H1 (cell line): ENCODE results near the gene VWA1. TPM values are rescaled to one million over a fixed set of nuclear protein-coding genes. Genes with fewer than 3 reads are reported as not detected.

Experiments
- CTCF ChIA-PET: fragments of 300-600 bp; sonication (Branson Sonifier 250); formaldehyde crosslinking; loops from one replicate; lab custom pipeline; 2021; ENCODE audit not compliant: partially characterized antibody; lab: Charles Lee
- POLR2A ChIA-PET: fragments of 300-600 bp; sonication (Branson Sonifier 250); formaldehyde crosslinking; loops from one replicate; lab custom pipeline; 2021; ENCODE audit warnings: inconsistent platforms; ENCODE audit not compliant: partially characterized antibody; lab: Charles Lee
- DNase-seq, 2 experiments: peaks; one replicate each; pipeline versions ENCODE4 v3.0.0 to v3.0.0-alpha.2; 2010 to 2022; ENCODE audit warnings: low spot score in 2 of 2, low read depth in 1 of 2, mixed read lengths in 1 of 2
- FAIRE-seq: peaks from 2 replicates; lab custom pipeline; 2011; peaks lifted over from hg19 to GRCh38; lab: Jason Lieb, UNC
- H2AFZ ChIP-seq: 2 replicates; pipeline ENCODE4 v1.8.1; 2012; ENCODE audit warnings: low read length, inconsistent platforms
- H2AK5ac ChIP-seq: 2 replicates; pipeline ENCODE4 v1.6.1; 2013; ENCODE audit warnings: low read depth, low read length
- H2BK120ac ChIP-seq: replicated peaks from 2 replicates; pipeline ENCODE3; 2013; ENCODE audit warnings: low read depth, low read length, inconsistent platforms
- H2BK12ac ChIP-seq: 2 replicates; pipeline ENCODE4 v1.6.1; 2013; ENCODE audit warnings: low read depth, low read length
- H2BK15ac ChIP-seq: 2 replicates; pipeline ENCODE4 v1.6.1; 2013; ENCODE audit warnings: low read length
- H2BK20ac ChIP-seq: 2 replicates; pipeline ENCODE4 v1.6.1; 2013; ENCODE audit warnings: low read length
- H2BK5ac ChIP-seq: 2 replicates; pipeline ENCODE4 v1.6.1; 2013; ENCODE audit warnings: low read depth, low read length
- H3K14ac ChIP-seq: 2 replicates; pipeline ENCODE4 v1.6.1; 2013; ENCODE audit warnings: inconsistent platforms; ENCODE audit not compliant: insufficient read length
- H3K18ac ChIP-seq: 2 replicates; pipeline ENCODE4 v1.6.1; 2013; ENCODE audit warnings: low read length; ENCODE audit errors: extremely low read depth
- H3K23ac ChIP-seq: 2 replicates; pipeline ENCODE4 v1.6.1; 2013; ENCODE audit warnings: inconsistent platforms; ENCODE audit not compliant: insufficient read length
- H3K23me2 ChIP-seq: 2 replicates; pipeline ENCODE4 v1.6.1; 2013; ENCODE audit warnings: low read depth, low read length
- H3K27ac ChIP-seq: 2 replicates; pipeline ENCODE4 v1.6.1; 2011; ENCODE audit warnings: low read depth, low read length, inconsistent platforms
- H3K27me3 ChIP-seq, 4 experiments: replicated peaks in 1 of 4; 1 replicate in 1 of 4; 2 replicates in 3 of 4; pipeline versions ENCODE4 v1.6.1 to v1.8.1; 2011 to 2013; ENCODE audit warnings: low read length in 3 of 4, mild to moderate bottlenecking in 3 of 4, inconsistent platforms in 2 of 4, mixed read lengths in 2 of 4, moderate library complexity in 1 of 4; ENCODE audit not compliant: control insufficient read depth in 3 of 4, insufficient read depth in 3 of 4; ENCODE audit errors: extremely low read depth in 1 of 4
- H3K36me3 ChIP-seq, 4 experiments: 2 replicates each; pipeline versions ENCODE4 v1.6.1 to v1.8.1; 2011 to 2013; ENCODE audit warnings: mild to moderate bottlenecking in 4 of 4, low read length in 3 of 4, moderate library complexity in 2 of 4, control low read depth in 1 of 4, inconsistent platforms in 1 of 4; ENCODE audit not compliant: insufficient read depth in 4 of 4, control insufficient read depth in 2 of 4
- H3K4ac ChIP-seq: replicated peaks from 2 replicates; pipeline ENCODE3; 2013; ENCODE audit warnings: low read length, low read depth, mixed read lengths, inconsistent platforms; ENCODE audit not compliant: insufficient read length
- H3K4me1 ChIP-seq, 4 experiments: replicated peaks in 1 of 4; 1 replicate in 1 of 4; 2 replicates in 3 of 4; pipeline versions ENCODE4 v1.6.1 to v1.8.1; 2011 to 2013; ENCODE audit warnings: low read length in 3 of 4, inconsistent platforms in 2 of 4, mixed read lengths in 1 of 4; ENCODE audit not compliant: insufficient read depth in 4 of 4, control insufficient read depth in 3 of 4
- H3K4me2 ChIP-seq, 2 experiments: 2 replicates each; pipeline versions ENCODE4 v1.6.1 to v1.8.1; 2011 to 2013; ENCODE audit warnings: low read depth in 2 of 2, low read length in 2 of 2, control low read depth in 1 of 2, inconsistent platforms in 1 of 2, mild to moderate bottlenecking in 1 of 2; ENCODE audit not compliant: insufficient read depth in 1 of 2
- H3K4me3 ChIP-seq, 4 experiments: fragments of 200-600, 300-600 bp in 1 of 4; sonication (generic), shearing (Covaris generic), sonication (Bioruptor Twin) in 1 of 4; 2 replicates each; pipeline versions ENCODE4 v1.5.1 to v1.8.1; 2011 to 2016; ENCODE audit warnings: low read length in 4 of 4, low read depth in 3 of 4, control low read depth in 2 of 4, inconsistent platforms in 2 of 4, mild to moderate bottlenecking in 2 of 4, mixed read lengths in 1 of 4, moderate library complexity in 1 of 4; ENCODE audit not compliant: insufficient read depth in 2 of 4; ENCODE audit errors: extremely low read depth in 1 of 4
- H3K56ac ChIP-seq: replicated peaks from 2 replicates; pipeline ENCODE3; 2013; ENCODE audit warnings: low read depth, mild to moderate bottlenecking, mixed read lengths, low read length, inconsistent platforms; ENCODE audit not compliant: insufficient read length
- H3K79me1 ChIP-seq: 2 replicates; pipeline ENCODE4 v1.6.1; 2013; ENCODE audit warnings: low read depth, low read length, control low read depth
- H3K79me2 ChIP-seq, 2 experiments: 2 replicates each; pipeline versions ENCODE4 v1.6.1 to v1.8.1; 2012 to 2013; ENCODE audit warnings: low read length in 2 of 2, mild to moderate bottlenecking in 2 of 2, inconsistent platforms in 1 of 2; ENCODE audit not compliant: insufficient read depth in 2 of 2, control insufficient read depth in 1 of 2
- H3K9ac ChIP-seq, 4 experiments: replicated peaks in 1 of 4; 1 replicate in 1 of 4; 2 replicates in 3 of 4; pipeline versions ENCODE4 v1.6.1 to v1.8.1; 2011 to 2013; ENCODE audit warnings: low read depth in 3 of 4, low read length in 3 of 4, control low read depth in 2 of 4, mild to moderate bottlenecking in 2 of 4, moderate library complexity in 2 of 4, inconsistent platforms in 1 of 4; ENCODE audit errors: extremely low read depth in 1 of 4
- H3K9me3 ChIP-seq, 2 experiments: 2 replicates each; pipeline versions ENCODE4 v1.6.1 to v1.8.1; 2012 to 2013; ENCODE audit warnings: mild to moderate bottlenecking in 2 of 2, moderate library complexity in 2 of 2, control low read depth in 1 of 2, inconsistent platforms in 1 of 2, low read depth in 1 of 2, low read length in 1 of 2, mixed read lengths in 1 of 2; ENCODE audit not compliant: insufficient read depth in 2 of 2
- H4K20me1 ChIP-seq, 2 experiments: replicated peaks in 1 of 2; 2 replicates each; pipeline versions ENCODE3 to v1.8.1; 2011 to 2013; ENCODE audit warnings: inconsistent platforms in 2 of 2, low read length in 2 of 2, mild to moderate bottlenecking in 1 of 2; ENCODE audit not compliant: insufficient read depth in 2 of 2, control insufficient read depth in 1 of 2
- H4K5ac ChIP-seq: 2 replicates; pipeline ENCODE4 v1.6.1; 2013; ENCODE audit warnings: low read length, low read depth, mixed read lengths, inconsistent platforms; ENCODE audit not compliant: insufficient read length
- H4K8ac ChIP-seq: 2 replicates; pipeline ENCODE4 v1.8.0; 2013; ENCODE audit warnings: mild to moderate bottlenecking, moderate library complexity, low read length, inconsistent platforms; ENCODE audit not compliant: insufficient read depth; ENCODE audit errors: extremely low read depth
- H4K91ac ChIP-seq: replicated peaks from 2 replicates; pipeline ENCODE3; 2013; ENCODE audit warnings: low read length, mixed read lengths, inconsistent platforms; ENCODE audit not compliant: insufficient read length
- CHD2 ChIP-seq: IDR thresholded peaks from 2 replicates; pipeline ENCODE4 v1.6.1; 2012; ENCODE audit warnings: low read length, improper control_type of control experiment
- HDAC6 ChIP-seq: IDR thresholded peaks from one replicate; pipeline ENCODE4 v1.7.1; 2012; ENCODE audit warnings: low read depth, mild to moderate bottlenecking, inconsistent platforms, low read length, moderate library complexity
- TCF12 ChIP-seq: IDR thresholded peaks from 2 replicates; pipeline ENCODE4 v1.6.1; 2011; ENCODE audit warnings: low read depth, mild to moderate bottlenecking, low read length
- WGBS, 2 experiments: shearing (Covaris generic) in 1 of 2; methylation state at CpG; one replicate each; pipeline versions ENCODE4 v1.1.6 to v1.1.7; 2013 to 2015; ENCODE audit warnings: low lambda C conversion rate in 2 of 2, mixed read lengths in 2 of 2, inconsistent platforms in 1 of 2, low coverage in 1 of 2, missing lambda C conversion rate in 1 of 2; ENCODE audit not compliant: insufficient replicate concordance in 2 of 2, insufficient coverage in 1 of 2, insufficient read length in 1 of 2; ENCODE audit errors: extremely low coverage in 1 of 2, missing lambda C conversion rate in 1 of 2; 5-methylcytosine and 5-hydroxymethylcytosine counted together
- polyA plus RNA-seq, 7 experiments: library from polyadenylated mRNA; depleted of rRNA in 3 of 7; stranded (reverse) in 5 of 7; unstranded in 2 of 7; fragments of >200 nt in 5 of 7; fragments of 200-250 nt in 2 of 7; gene quantifications; 1 replicate in 5 of 7; 2 replicates in 1 of 7; 4 replicates in 1 of 7; pipeline versions ENCODE4 v1.2.1 to v1.2.3, GENCODE V29; 2011 to 2013; ENCODE audit warnings: missing spikeins in 2 of 7, mixed read lengths in 2 of 7
- total RNA-seq: library from RNA; stranded (reverse); fragmentation: NEBNext Ultra II Directional; extraction: Animal tissue kit (Norgen Biotek cat#: 25700); gene quantifications from 2 replicates; pipeline ENCODE4 v1.2.1, GENCODE V29; 2021

Gene VWA1
- total and polyA plus RNA-seq, 2 of the 8 experiments (the other 6 are each of a cell fraction or from before 2014, with no cell fraction given), result 16.0 to 36.6 TPM

- no peak overlapping the region for H3K56ac ChIP-seq
- no peaks in the 10 kb centered on the region for H3K4me1 ChIP-seq
- no peak overlapping the region for H4K91ac ChIP-seq
- no peak overlapping the region for H3K9ac ChIP-seq
- no peak for FAIRE-seq
- H3K9me3 ChIP-seq, result no peaks in the 10 kb centered on the region
- H2BK20ac ChIP-seq, result no peak overlapping the region
- TF ChIP-seq HDAC6, result no peak
- TF ChIP-seq CHD2, result no peak
- TF ChIP-seq TCF12, result no peak
- no peak overlapping the region for H3K4me3 ChIP-seq
- H3K4ac ChIP-seq, result no peak overlapping the region
- 91% methylated on average over 7 of the region's 7 CpGs; no CpG with 5 or more reads in 1 of the 2 experiments for WGBS, 2 experiments
- H3K79me2 ChIP-seq, result no peaks in the 10 kb centered on the region
- H4K20me1 ChIP-seq, result no peaks in the 10 kb centered on the region
- no peak overlapping the region for H3K27ac ChIP-seq
- H3K23me2 ChIP-seq, result no peaks in the 10 kb centered on the region
- H4K8ac ChIP-seq, result no peak overlapping the region
- POLR2A ChIA-PET, result interaction anchor here (0.8 to 3.8 kb wide), 4 partner anchors 22 to 79 kb away, joined by 3 to 10 read pairs (median 4); partner anchors contain the start of gene MRPL20
- H2BK15ac ChIP-seq, result no peak overlapping the region
- H2BK120ac ChIP-seq, result no peak overlapping the region
- H3K14ac ChIP-seq, result no peak overlapping the region
- H3K27me3 ChIP-seq, result no peaks in the 10 kb centered on the region
- H2AFZ ChIP-seq, result no peak overlapping the region
- H2BK5ac ChIP-seq, result no peak overlapping the region
- H3K4me2 ChIP-seq, result no peak overlapping the region
- H2BK12ac ChIP-seq, result no peak overlapping the region
- H4K5ac ChIP-seq, result no peak overlapping the region
- no peak overlapping the region for H3K23ac ChIP-seq
- CTCF ChIA-PET, result interaction anchor here (1.2 to 2.0 kb wide), 2 partner anchors 61 to 163 kb away, joined by 3 to 7 read pairs; no protein-coding TSS in a partner anchor
- no peak overlapping the region for H3K18ac ChIP-seq
- no peaks in the 10 kb centered on the region for H3K79me1 ChIP-seq
- H2AK5ac ChIP-seq, result no peak overlapping the region
- no peak for DNase-seq
- H3K36me3 ChIP-seq, result no peaks in the 10 kb centered on the region
Observed at GRCh38 chr1:1463312-1463711, 27.8 kb downstream of the VWA1 start.
